ENCODE results near the gene DOCK7.

DNA sequence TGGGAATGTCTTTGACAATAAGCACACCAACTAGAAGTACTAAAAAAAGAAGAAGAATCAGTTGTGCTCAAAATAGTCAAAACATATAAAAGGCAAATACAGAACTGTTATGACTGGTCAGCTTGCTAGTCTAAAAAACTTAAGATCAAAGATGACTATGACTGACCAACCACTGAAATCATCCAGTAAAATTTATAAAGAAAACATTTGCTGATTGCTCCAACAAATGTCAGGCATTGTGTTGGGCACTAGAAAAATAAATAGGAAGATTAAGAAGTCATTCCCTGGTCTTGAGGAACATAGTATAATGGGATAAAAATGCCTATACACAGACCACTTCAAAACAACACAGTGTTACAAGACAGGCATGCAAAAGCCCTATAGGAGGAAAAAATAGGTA is 100.2 kb downstream of the DOCK7 start:
- TF ChIP-seq, protein P1, sequence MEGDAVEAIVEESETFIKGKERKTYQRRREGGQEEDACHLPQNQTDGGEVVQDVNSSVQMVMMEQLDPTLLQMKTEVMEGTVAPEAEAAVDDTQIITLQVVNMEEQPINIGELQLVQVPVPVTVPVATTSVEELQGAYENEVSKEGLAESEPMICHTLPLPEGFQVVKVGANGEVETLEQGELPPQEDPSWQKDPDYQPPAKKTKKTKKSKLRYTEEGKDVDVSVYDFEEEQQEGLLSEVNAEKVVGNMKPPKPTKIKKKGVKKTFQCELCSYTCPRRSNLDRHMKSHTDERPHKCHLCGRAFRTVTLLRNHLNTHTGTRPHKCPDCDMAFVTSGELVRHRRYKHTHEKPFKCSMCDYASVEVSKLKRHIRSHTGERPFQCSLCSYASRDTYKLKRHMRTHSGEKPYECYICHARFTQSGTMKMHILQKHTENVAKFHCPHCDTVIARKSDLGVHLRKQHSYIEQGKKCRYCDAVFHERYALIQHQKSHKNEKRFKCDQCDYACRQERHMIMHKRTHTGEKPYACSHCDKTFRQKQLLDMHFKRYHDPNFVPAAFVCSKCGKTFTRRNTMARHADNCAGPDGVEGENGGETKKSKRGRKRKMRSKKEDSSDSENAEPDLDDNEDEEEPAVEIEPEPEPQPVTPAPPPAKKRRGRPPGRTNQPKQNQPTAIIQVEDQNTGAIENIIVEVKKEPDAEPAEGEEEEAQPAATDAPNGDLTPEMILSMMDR (conservative IDR thresholded peaks at IDR 0.05; ENCODE audit: low read length): no peak
- TF ChIP-seq EZH2phosphoT487 (IDR thresholded peaks at IDR 0.05; ENCODE audit: borderline replicate concordance): no peak
